K562 (cell line): ENCODE results near the gene PIGN.

Source experiments
- CCAR2 ChIP-seq: fragments of 200-400 bp; formaldehyde crosslinking; IDR thresholded peaks from 2 replicates; pipeline ENCODE4 v1.6.1; 2017; ENCODE audit warnings: mild to moderate bottlenecking, low read depth, low read length
- CEBPZ ChIP-seq: fragments of 150-350 bp; IDR thresholded peaks from 2 replicates; pipeline ENCODE4 v1.6.1; 2014; ENCODE audit warnings: low read depth, mild to moderate bottlenecking, low read length, borderline replicate concordance
- CREB1 ChIP-seq, 2 experiments: sonication (generic) in 1 of 2; formaldehyde crosslinking in 1 of 2; IDR thresholded peaks; 2 replicates each; pipeline versions ENCODE4 v1.6.1 to v1.8.0; 2012 to 2022; ENCODE audit warnings: inconsistent platforms in 1 of 2, mild to moderate bottlenecking in 1 of 2, missing genetic modification reagents in 1 of 2, moderate library complexity in 1 of 2
- CTCF ChIP-seq, 3 experiments: IDR thresholded peaks in 2 of 3; conservative IDR thresholded peaks in 1 of 3; 2 replicates each; pipeline ENCODE4 v1.5.1; 2011 to 2012; ENCODE audit warnings: low read length in 3 of 3, mild to moderate bottlenecking in 3 of 3, control low read depth in 2 of 3, improper control_type of control experiment in 1 of 3, inconsistent platforms in 1 of 3, low read depth in 1 of 3, mixed read lengths in 1 of 3, moderate library complexity in 1 of 3; ENCODE audit not compliant: insufficient read depth in 2 of 3
- FOS ChIP-seq: IDR thresholded peaks from 3 replicates; pipeline ENCODE4 v1.6.1; 2011; ENCODE audit not compliant: insufficient read length; ENCODE audit errors: extremely low read depth
- HDAC6 ChIP-seq: IDR thresholded peaks from 2 replicates; pipeline ENCODE4 v1.6.1; 2012; ENCODE audit warnings: low read depth, mild to moderate bottlenecking, control low read depth, inconsistent platforms, low read length, moderate library complexity
- PKNOX1 ChIP-seq: fragments of 450-650 bp; IDR thresholded peaks from 2 replicates; pipeline ENCODE4 v1.6.1; 2016
- RFX5 ChIP-seq: IDR thresholded peaks from 2 replicates; pipeline ENCODE4 v1.6.1; 2011; ENCODE audit warnings: low read depth, mild to moderate bottlenecking, improper control_type of control experiment, low read length
- SFPQ ChIP-seq: fragments of 200-400 bp; formaldehyde crosslinking; IDR thresholded peaks from 2 replicates; pipeline ENCODE4 v1.6.1; 2017; ENCODE audit warnings: mild to moderate bottlenecking, low read depth, low read length, moderate library complexity
- TAF1 ChIP-seq: IDR thresholded peaks from 2 replicates; pipeline ENCODE4 v1.6.1; 2011; ENCODE audit warnings: mild to moderate bottlenecking, low read length, moderate library complexity; ENCODE audit not compliant: insufficient read depth, control insufficient read depth, severe bottlenecking; ENCODE audit errors: extremely low read depth

GRCh38 chr18:62151068-62151771 lies 35.6 kb downstream of the PIGN start:
- no peak for TF ChIP-seq RFX5
- TF ChIP-seq CREB1 (IDR thresholded peaks at IDR 0.05), result no peak
- no peak for TF ChIP-seq CREB1 (CRISPR knock-in tag; IDR thresholded peaks at IDR 0.05)
- TF ChIP-seq CTCF (IDR thresholded peaks at IDR 0.05 in 2 of 3, conservative IDR thresholded peaks at IDR 0.05 in 1 of 3; ENCODE audit: insufficient read depth in 2 of 3, low read depth in 1 of 3, low read length in 3 of 3), result no peak
- no peak for TF ChIP-seq HDAC6
- no peak for TF ChIP-seq TAF1
- TF ChIP-seq SFPQ, result no peak
- TF ChIP-seq PKNOX1, result no peak
- TF ChIP-seq CEBPZ, result no peak
- TF ChIP-seq CCAR2, result no peak
- no peak for TF ChIP-seq FOS
